K562 (cell line): Measurements from ENCODE around the gene ZBTB9. TPM values are rescaled to one million over a fixed set of nuclear protein-coding genes. Genes with fewer than 3 reads are reported as not detected.

Experiments
- CHAMP1 ChIP-seq: fragments of 450-650 bp; IDR thresholded peaks from 2 replicates; pipeline ENCODE4 v1.6.1; 2016; ENCODE audit warnings: mild to moderate bottlenecking
- FOS ChIP-seq: IDR thresholded peaks from 3 replicates; pipeline ENCODE4 v1.6.1; 2011; ENCODE audit not compliant: insufficient read length; ENCODE audit errors: extremely low read depth
- GABPB1 ChIP-seq: sonication (generic); formaldehyde crosslinking; IDR thresholded peaks from 2 replicates; pipeline ENCODE4 v1.8.0; 2022; ENCODE audit warnings: mild to moderate bottlenecking, missing genetic modification reagents
- GATAD2A ChIP-seq: fragments of 450-650 bp; IDR thresholded peaks from 2 replicates; pipeline ENCODE4 v1.6.1; 2017
- GMEB1 ChIP-seq: fragments of 250-450 bp; sonication (Bioruptor Pico); IDR thresholded peaks from 2 replicates; pipeline ENCODE4 v1.4.0; 2020; ENCODE audit warnings: mild to moderate bottlenecking
- PHF8 ChIP-seq: fragments of 200-600 bp; sonication (generic); IDR thresholded peaks from 2 replicates; pipeline ENCODE4 v1.6.1; 2012; ENCODE audit warnings: mixed run types, mild to moderate bottlenecking, inconsistent platforms, low read length, moderate library complexity, borderline replicate concordance
- POLR2G ChIP-seq: fragments of 200-400 bp; formaldehyde crosslinking; IDR thresholded peaks from 2 replicates; pipeline ENCODE4 v1.6.1; 2017; ENCODE audit warnings: low read depth, mild to moderate bottlenecking, antibody characterized with exemption, low read length, moderate library complexity
- PTTG1 ChIP-seq: fragments of 450-650 bp; IDR thresholded peaks from 2 replicates; pipeline ENCODE4 v1.6.1; 2016; ENCODE audit warnings: low read depth, mild to moderate bottlenecking, missing genetic modification characterization, missing compliant biosample characterization
- TEAD1 ChIP-seq, 2 experiments: fragments of 450-650 bp in 1 of 2; sonication (generic) in 1 of 2; formaldehyde crosslinking; IDR thresholded peaks; 2 replicates each; pipeline versions ENCODE4 v1.4.0 to v1.8.0; 2020 to 2022; ENCODE audit warnings: mild to moderate bottlenecking in 2 of 2, missing genetic modification reagents in 1 of 2
- ZNF134 ChIP-seq: fragments of 250-450 bp; sonication (Bioruptor Pico); conservative IDR thresholded peaks from 2 replicates; pipeline ENCODE4 v1.4.0; 2020
- ZNF143 ChIP-seq: sonication (generic); formaldehyde crosslinking; IDR thresholded peaks from 2 replicates; pipeline ENCODE4 v1.9.0; 2022; ENCODE audit warnings: mild to moderate bottlenecking, missing genetic modification reagents
- ZNF174 ChIP-seq: fragments of 250-450 bp; sonication (Bioruptor Pico); IDR thresholded peaks from 2 replicates; pipeline ENCODE4 v1.4.0; 2020; ENCODE audit warnings: mild to moderate bottlenecking
- ZNF277 ChIP-seq: fragments of 250-450 bp; sonication (Bioruptor Pico); IDR thresholded peaks from 2 replicates; pipeline ENCODE4 v1.8.0; 2022; ENCODE audit warnings: inconsistent platforms, mild to moderate bottlenecking, moderate library complexity, borderline replicate concordance
- ZNF830 ChIP-seq: fragments of 250-450 bp; sonication (Bioruptor Pico); IDR thresholded peaks from 2 replicates; pipeline ENCODE4 v1.5.0; 2021; ENCODE audit warnings: mild to moderate bottlenecking
- polyA plus RNA-seq, 8 experiments: library from polyadenylated mRNA; depleted of rRNA in 4 of 8; stranded (reverse) in 5 of 8; unstranded in 3 of 8; fragments of >200 nt; fragmentation: Nextera tagmentation in 2 of 8; fragmentation: Illumina TruSeq in 1 of 8; extraction: Ambion mirVana in 2 of 8; extraction: Trizol in 1 of 8; gene quantifications; 2 replicates each; pipeline versions ENCODE4 v1.2.1 to v1.2.3, GENCODE V29; 2011 to 2014; ENCODE audit warnings: inconsistent platforms in 1 of 8, missing spikeins in 1 of 8
- total RNA-seq, 7 experiments: library from RNA; depleted of rRNA in 6 of 7; stranded (reverse); fragments of >200 nt in 6 of 7; fragmentation: Illumina TruSeq in 2 of 7; extraction: Trizol in 2 of 7; gene quantifications; 2 replicates each; pipeline versions ENCODE4 v1.2.1 to v1.2.3, GENCODE V29; 2011 to 2021; ENCODE audit warnings: low replicate concordance in 1 of 7
- TF ChIP-seq, protein P1 (sequence below): fragments of 450-650 bp; IDR thresholded peaks from 2 replicates; pipeline ENCODE4 v1.6.1; 2017; ENCODE audit warnings: mild to moderate bottlenecking, moderate library complexity

The ZBTB9 gene
- total and polyA plus RNA-seq, 9 of the 15 experiments (the other 6 are each of a cell fraction or from before 2014, with no cell fraction given) = 1.9 to 19.5 (median 10.4) TPM

DNA sequence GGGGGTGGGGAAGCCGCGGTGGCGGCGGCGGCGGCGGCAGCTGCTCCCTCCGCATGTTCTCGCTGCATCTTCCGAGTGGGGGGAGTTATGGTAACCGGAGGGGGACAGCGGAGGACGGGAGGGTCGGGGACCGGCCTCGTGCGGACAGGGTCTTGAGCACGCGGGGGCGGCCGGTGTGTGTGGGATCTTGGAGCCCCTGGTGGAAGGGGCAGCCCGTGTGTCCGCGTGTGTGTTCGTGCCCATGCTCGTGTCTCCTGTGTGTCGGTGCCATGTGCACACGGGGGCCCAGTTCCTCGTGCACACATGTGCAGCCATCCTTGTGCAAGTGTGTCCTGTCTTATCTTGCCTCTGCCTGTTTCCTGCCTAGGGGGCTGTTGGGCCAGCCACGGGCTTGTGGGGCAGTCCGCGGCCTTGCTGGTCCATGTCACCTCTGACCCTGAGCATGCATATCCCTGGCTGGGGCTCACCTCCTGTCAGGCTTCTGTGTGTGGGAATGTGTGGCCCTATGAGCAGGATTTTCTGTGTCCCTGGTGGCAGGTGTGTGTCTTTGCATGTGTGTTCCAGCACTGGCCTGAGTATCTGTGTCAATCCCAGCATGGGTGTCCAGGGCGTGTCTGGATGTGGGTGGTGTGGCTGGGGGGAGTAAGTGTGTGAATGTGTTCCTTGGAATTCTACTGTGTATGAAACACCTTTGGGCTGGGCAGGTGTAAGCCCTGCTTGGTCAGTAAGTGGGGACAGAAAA lies 26.0 kb upstream of the ZBTB9 start (continued):
- TF ChIP-seq GATAD2A = no peak
- no peak for TF ChIP-seq ZNF174
- TF ChIP-seq ZNF134 (CRISPR knock-in tag) = no peak
- TF ChIP-seq, protein P1, sequence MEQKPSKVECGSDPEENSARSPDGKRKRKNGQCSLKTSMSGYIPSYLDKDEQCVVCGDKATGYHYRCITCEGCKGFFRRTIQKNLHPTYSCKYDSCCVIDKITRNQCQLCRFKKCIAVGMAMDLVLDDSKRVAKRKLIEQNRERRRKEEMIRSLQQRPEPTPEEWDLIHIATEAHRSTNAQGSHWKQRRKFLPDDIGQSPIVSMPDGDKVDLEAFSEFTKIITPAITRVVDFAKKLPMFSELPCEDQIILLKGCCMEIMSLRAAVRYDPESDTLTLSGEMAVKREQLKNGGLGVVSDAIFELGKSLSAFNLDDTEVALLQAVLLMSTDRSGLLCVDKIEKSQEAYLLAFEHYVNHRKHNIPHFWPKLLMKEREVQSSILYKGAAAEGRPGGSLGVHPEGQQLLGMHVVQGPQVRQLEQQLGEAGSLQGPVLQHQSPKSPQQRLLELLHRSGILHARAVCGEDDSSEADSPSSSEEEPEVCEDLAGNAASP = no peak
- TF ChIP-seq GMEB1 (CRISPR knock-in tag) = no peak
- TF ChIP-seq POLR2G = peak; percentile 64
- TF ChIP-seq CHAMP1 = no peak
- peak; percentile 39 to 97; a peak in 2 of 4 replicates for TF ChIP-seq TEAD1 (CRISPR knock-in tag; IDR thresholded peaks at IDR 0.05)
- TF ChIP-seq GABPB1 (CRISPR knock-in tag) = peak; percentile 89
- no peak for TF ChIP-seq ZNF830 (CRISPR knock-in tag)
- TF ChIP-seq ZNF277 (CRISPR knock-in tag) = no peak
- peak; percentile 50; the same call in 1 of the 2 replicates for TF ChIP-seq PHF8
- TF ChIP-seq ZNF143 (CRISPR knock-in tag) = peak; percentile 62; the same call in 1 of the 2 replicates
- TF ChIP-seq PTTG1 (tag) = no peak
- no peak for TF ChIP-seq FOS
